Measurements from ENCODE around the gene TMEM223. TPM values are rescaled to one million over a fixed set of nuclear protein-coding genes. Genes with fewer than 3 reads are reported as not detected.

Gene TMEM223
- total and polyA plus RNA-seq, 2 experiments from 2014 or later, result 31.4 to 32.0 TPM

DNA sequence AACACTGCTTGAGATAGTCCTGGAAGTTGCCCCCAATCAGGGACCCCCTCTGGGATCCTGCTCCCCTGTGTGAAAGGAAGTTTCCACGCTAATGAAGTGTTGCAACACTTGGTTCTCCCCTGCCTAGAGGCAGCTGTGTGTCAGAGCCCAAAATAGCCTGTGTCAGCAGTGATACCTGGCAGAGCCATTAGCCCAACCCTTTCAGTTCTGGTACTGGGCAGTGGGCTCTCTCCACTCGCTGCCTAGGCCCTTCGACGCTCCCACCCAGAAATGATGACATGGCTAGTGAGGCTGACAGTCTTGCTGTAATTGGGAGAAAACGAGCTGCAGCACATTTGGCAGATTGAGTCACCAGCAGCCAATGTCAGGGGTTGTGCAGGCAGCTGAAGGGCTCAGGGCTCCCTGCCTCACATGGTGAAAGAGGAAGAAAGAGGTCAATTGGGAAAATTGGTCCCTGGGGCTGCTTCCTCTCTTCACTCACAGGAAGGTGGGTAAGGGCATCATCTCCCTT is 14.9 kb upstream of the TMEM223 start:
- peak overlapping the region; percentile 74 for H3K27ac ChIP-seq
- peak overlapping the region; percentile 30 for H3K9ac ChIP-seq
- H3K79me2 ChIP-seq (ENCODE audit: insufficient read depth), result peaks cover 35% of the 10 kb centered on the region
- TF ChIP-seq EZH2phosphoT487 (IDR thresholded peaks at IDR 0.05; ENCODE audit: insufficient read depth, low read depth) (no peak), EZH2 (IDR thresholded peaks at IDR 0.05; ENCODE audit: insufficient read depth, poor library complexity, severe bottlenecking) (no peak)
- H3F3A ChIP-seq (ENCODE audit: insufficient read depth), result peaks cover 45% of the 10 kb centered on the region
- peaks cover 20% of the 10 kb centered on the region for H3K4me1 ChIP-seq (ENCODE audit: insufficient read depth)
- DNase-seq, result peak; percentile 77
- H3K9me2 ChIP-seq (ENCODE audit: insufficient read depth), result no peaks in the 10 kb centered on the region
- H3K9me3 ChIP-seq (ENCODE audit: low read depth), result no peaks in the 10 kb centered on the region
- H3K36me3 ChIP-seq (ENCODE audit: low read depth), result peaks cover 19% of the 10 kb centered on the region
- 34 to 52% methylated on average over 5 of the region's 5 CpGs for WGBS, 2 experiments (ENCODE audit: low coverage in 1 of 2, low lambda C conversion rate in 2 of 2, missing lambda C conversion rate in 2 of 2)
- no peaks in the 10 kb centered on the region for H4K20me1 ChIP-seq (ENCODE audit: insufficient read depth)
- in situ Hi-C loops (cut with MboI), result no loop called here
- no peak overlapping the region for H2AFZ ChIP-seq
- H3K27me3 ChIP-seq (replicated peaks; ENCODE audit: insufficient read depth), result no peaks in the 10 kb centered on the region
- peak overlapping the region; percentile 93 for H3K4me2 ChIP-seq (ENCODE audit: unreplicated experiment)
- no peak overlapping the region for H3K4me3 ChIP-seq

DNA sequence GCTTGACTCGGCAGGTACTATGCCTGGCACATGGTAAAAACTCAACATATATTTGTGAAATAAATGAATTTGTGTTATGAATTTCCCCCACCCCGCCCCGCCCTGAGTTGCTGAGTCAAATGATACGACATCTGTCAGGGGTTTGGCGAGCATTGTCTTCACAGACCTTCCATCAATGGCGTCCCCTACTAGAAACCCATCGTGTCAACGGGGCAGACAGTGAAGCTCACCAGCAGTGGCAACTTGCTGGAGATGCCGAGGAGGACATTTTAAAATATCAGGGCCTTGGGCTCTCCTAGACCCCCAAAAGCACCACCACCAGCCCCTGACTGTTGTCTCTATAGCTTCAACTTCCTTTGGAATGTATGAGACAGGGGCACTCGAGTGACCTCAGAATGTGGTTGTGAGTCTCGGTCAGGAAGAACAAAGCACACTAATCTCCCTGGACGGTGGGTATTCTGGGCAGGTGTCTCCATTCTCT is 14.2 kb upstream of the TMEM223 start:
- DNase-seq, result peak; percentile 45
- in situ Hi-C loops (cut with MboI), result no loop called here
- no peaks in the 10 kb centered on the region for H3K9me2 ChIP-seq (ENCODE audit: insufficient read depth)
- TF ChIP-seq EZH2phosphoT487 (IDR thresholded peaks at IDR 0.05; ENCODE audit: insufficient read depth, low read depth), result no peak
- TF ChIP-seq EZH2 (IDR thresholded peaks at IDR 0.05; ENCODE audit: insufficient read depth, poor library complexity, severe bottlenecking), result no peak
- H3K4me1 ChIP-seq (ENCODE audit: insufficient read depth), result peaks cover 20% of the 10 kb centered on the region
- peak overlapping the region; percentile 77 for H2AFZ ChIP-seq
- no peaks in the 10 kb centered on the region for H3K9me3 ChIP-seq (ENCODE audit: low read depth)
- 23 to 27% methylated on average over 12 of the region's 12 CpGs for WGBS, 2 experiments (ENCODE audit: low coverage in 1 of 2, low lambda C conversion rate in 2 of 2, missing lambda C conversion rate in 2 of 2)
- H3K4me2 ChIP-seq (ENCODE audit: unreplicated experiment), result peak overlapping the region; percentile 93
- H3K27ac ChIP-seq, result peak overlapping the region; percentile 74
- peaks cover 41% of the 10 kb centered on the region for H3F3A ChIP-seq (ENCODE audit: insufficient read depth)
- H3K9ac ChIP-seq, result peak overlapping the region; percentile 95
- H3K4me3 ChIP-seq, result peak overlapping the region; percentile 97
- H4K20me1 ChIP-seq (ENCODE audit: insufficient read depth), result no peaks in the 10 kb centered on the region
- H3K79me2 ChIP-seq (ENCODE audit: insufficient read depth), result peaks cover 42% of the 10 kb centered on the region
- H3K27me3 ChIP-seq (replicated peaks; ENCODE audit: insufficient read depth), result no peaks in the 10 kb centered on the region
- peaks cover 25% of the 10 kb centered on the region for H3K36me3 ChIP-seq (ENCODE audit: low read depth)

GRCh38 chr11:62805076-62805892 is 13.5 kb upstream of the TMEM223 start, which contains the start of gene NXF1:
NXF1 (minus strand) TSS chr11:62805440; CDS start chr11:62805356, 84 bp downstream.
- H2AFZ ChIP-seq, result peak within 1 kb of the TSS; percentile 77

DNA sequence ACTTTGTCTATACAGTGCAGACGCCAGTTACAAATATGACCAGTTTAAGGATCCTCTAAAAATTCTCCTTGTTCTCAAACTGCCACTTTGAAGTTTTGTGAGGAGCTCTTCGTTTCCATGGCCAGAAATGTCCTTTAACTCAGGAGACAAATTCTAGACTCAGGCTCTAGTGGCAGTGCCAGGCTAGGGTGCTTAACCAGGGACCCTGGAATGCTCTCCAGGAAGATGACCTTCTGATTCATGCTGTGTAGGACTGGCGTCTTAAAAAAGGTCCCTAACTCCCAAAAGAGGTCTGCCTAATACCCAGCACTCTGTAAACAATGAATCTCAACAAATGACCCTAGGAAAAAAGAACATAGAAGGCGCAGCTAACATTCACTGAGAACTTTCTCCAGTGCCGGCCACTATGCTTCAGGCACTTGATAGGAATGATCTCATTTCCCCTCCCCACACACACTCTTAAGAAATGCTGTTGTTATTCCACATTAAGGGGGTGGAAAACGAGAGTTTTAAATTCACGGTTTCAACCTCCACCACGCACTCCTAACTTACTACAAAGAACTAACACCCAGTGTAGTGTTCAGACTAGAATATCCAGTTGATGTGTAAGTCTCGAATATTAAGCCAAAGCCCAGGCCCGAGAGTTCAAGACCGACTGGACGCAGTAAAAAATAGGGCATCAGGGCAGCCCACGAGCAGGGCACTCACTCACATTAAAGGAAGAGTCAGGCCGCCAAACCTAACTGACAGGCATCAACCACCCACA is 12.7 kb upstream of the TMEM223 start:
- no peaks in the 10 kb centered on the region for H3K27me3 ChIP-seq (replicated peaks; ENCODE audit: insufficient read depth)
- peaks cover 33% of the 10 kb centered on the region for H3F3A ChIP-seq (ENCODE audit: insufficient read depth)
- DNase-seq, result peak; percentile 74
- no peaks in the 10 kb centered on the region for H3K9me3 ChIP-seq (ENCODE audit: low read depth)
- H3K4me3 ChIP-seq, result peak overlapping the region; percentile 97
- peak overlapping the region; percentile 94 for H3K4me2 ChIP-seq (ENCODE audit: unreplicated experiment)
- in situ Hi-C loops (cut with MboI), result no loop called here
- peaks cover 36% of the 10 kb centered on the region for H3K36me3 ChIP-seq (ENCODE audit: low read depth)
- no peaks in the 10 kb centered on the region for H4K20me1 ChIP-seq (ENCODE audit: insufficient read depth)
- peak overlapping the region; percentile 95 for H3K9ac ChIP-seq
- peaks cover 20% of the 10 kb centered on the region for H3K4me1 ChIP-seq (ENCODE audit: insufficient read depth)
- peak overlapping the region; percentile 17; the same call in 1 of the 2 replicates for H2AFZ ChIP-seq
- H3K27ac ChIP-seq, result peak overlapping the region; percentile 82
- WGBS, 2 experiments (ENCODE audit: low coverage in 1 of 2, low lambda C conversion rate in 2 of 2, missing lambda C conversion rate in 2 of 2), result 1 to 2% methylated on average over 14 of the region's 14 CpGs
- peaks cover 55% of the 10 kb centered on the region for H3K79me2 ChIP-seq (ENCODE audit: insufficient read depth)
- TF ChIP-seq EZH2 (IDR thresholded peaks at IDR 0.05; ENCODE audit: insufficient read depth, poor library complexity, severe bottlenecking) (no peak), EZH2phosphoT487 (IDR thresholded peaks at IDR 0.05; ENCODE audit: insufficient read depth, low read depth) (no peak)
- no peaks in the 10 kb centered on the region for H3K9me2 ChIP-seq (ENCODE audit: insufficient read depth)

More at GRCh38 chr11:62805076-62805892, 13.5 kb upstream of the TMEM223 start, which contains the start of gene NXF1:
- Histone ChIP-seq H3K9ac (peak within 1 kb of the TSS; percentile 95), H3K4me3 (peak within 1 kb of the TSS; percentile 97), H3F3A (ENCODE audit: insufficient read depth) (peaks cover 35% of the 10 kb centered on the region), H3K4me2 (ENCODE audit: unreplicated experiment) (peak within 1 kb of the TSS; percentile 94), H3K9me3 (ENCODE audit: low read depth) (no peaks in the 10 kb centered on the region), H3K27me3 (replicated peaks; ENCODE audit: insufficient read depth) (no peaks in the 10 kb centered on the region), H3K27ac (peak within 1 kb of the TSS; percentile 82), H3K79me2 (ENCODE audit: insufficient read depth) (peaks cover 47% of the 10 kb centered on the region), H3K9me2 (ENCODE audit: insufficient read depth) (no peaks in the 10 kb centered on the region), H3K4me1 (ENCODE audit: insufficient read depth) (peaks cover 20% of the 10 kb centered on the region), H4K20me1 (ENCODE audit: insufficient read depth) (no peaks in the 10 kb centered on the region), H3K36me3 (ENCODE audit: low read depth) (peaks cover 33% of the 10 kb centered on the region)
- DNase-seq, result peak; percentile 97
- no peak for TF ChIP-seq EZH2 (IDR thresholded peaks at IDR 0.05; ENCODE audit: insufficient read depth, poor library complexity, severe bottlenecking)
- no peak for TF ChIP-seq EZH2phosphoT487 (IDR thresholded peaks at IDR 0.05; ENCODE audit: insufficient read depth, low read depth)
- 1% methylated on average over 57 to 65 of the region's 77 CpGs for WGBS, 2 experiments (ENCODE audit: low coverage in 1 of 2, low lambda C conversion rate in 2 of 2, missing lambda C conversion rate in 2 of 2)
- in situ Hi-C loops (cut with MboI), result no loop called here
